Medulla oblongata (tissue), 1 donor: ENCODE results near the gene SMIM29.
"Not testable (repeated sequence)": the region's sequence is repeated elsewhere in the genome, so short reads cannot be mapped to it uniquely, and the experiment has no call there.

Source experiments
- DNase-seq: peaks from one replicate; pipeline ENCODE4 v3.0.0-alpha.2; 2015; ENCODE audit errors: extremely low spot score

Gene SMIM29

GRCh38 chr6:34248727-34249468 is at the start of gene SMIM29:
TSS of gene SMIM29 (minus strand) at chr6:34249006. CDS start at chr6:34247791, 1,215 bp downstream.
- DNase-seq: peak; percentile 98

DNA sequence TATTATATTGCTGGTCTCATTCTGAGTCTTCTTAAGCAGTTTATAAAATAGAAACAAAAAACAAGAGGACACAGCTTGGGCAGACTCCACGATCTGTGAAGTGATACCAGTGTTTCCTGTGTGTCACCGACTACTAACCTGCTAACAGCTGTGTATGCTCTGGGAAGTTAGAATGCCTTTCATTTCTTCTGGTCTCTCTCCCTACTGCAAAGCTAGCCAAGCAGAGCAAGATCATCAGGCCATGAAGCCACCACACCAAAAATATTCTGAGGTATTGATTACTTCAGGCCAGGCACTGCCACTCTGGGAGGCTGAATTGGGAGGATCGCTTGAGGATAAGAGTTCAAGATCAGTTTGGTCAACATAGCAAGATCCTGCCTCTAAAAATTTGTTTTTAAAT is 46.9 kb upstream of the SMIM29 start:
- DNase-seq: no peak

DNA sequence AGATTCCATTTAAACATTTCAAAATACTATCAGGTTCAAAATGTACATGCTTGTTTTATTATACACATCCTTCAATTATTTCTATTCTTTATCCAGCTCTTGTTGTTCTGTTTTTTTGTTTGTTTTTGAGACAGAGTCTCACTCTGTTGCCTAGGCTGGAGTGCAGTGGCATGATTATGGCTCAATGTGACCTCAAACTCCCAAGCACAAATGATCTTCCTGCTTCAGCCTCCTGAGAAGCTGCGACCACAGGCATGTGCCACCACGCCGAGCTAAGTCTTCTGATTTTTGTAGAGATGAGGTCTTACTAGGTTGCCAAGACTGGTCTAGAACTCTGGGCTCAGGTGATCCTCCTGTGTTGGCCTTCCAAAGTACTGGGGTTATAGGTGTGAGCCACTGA is 44.1 kb upstream of the SMIM29 start:
- DNase-seq: no peak

- no peak for DNase-seq
Measured at GRCh38 chr6:34289137-34289536, 40.3 kb upstream of the SMIM29 start.

DNA sequence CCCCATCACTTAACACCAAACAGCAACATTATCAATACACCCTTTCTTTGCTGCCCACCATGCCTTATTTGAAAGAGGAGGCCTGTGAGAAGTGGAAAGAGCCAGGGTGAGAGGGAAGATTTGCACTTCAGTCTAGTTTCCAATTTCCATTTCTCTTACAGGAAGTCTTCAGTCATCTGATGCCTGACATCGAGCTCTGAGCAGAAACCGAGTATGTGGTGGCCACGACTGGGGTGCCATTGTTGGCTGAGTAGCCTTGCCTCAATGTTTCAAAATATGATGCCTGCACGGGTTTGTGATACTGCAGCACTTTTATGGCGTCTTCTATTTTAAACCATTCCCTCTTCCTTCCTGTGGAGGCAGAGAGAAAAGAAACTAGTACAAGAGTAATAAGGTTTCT is 39.8 kb upstream of the SMIM29 start:
- DNase-seq: no peak

DNA sequence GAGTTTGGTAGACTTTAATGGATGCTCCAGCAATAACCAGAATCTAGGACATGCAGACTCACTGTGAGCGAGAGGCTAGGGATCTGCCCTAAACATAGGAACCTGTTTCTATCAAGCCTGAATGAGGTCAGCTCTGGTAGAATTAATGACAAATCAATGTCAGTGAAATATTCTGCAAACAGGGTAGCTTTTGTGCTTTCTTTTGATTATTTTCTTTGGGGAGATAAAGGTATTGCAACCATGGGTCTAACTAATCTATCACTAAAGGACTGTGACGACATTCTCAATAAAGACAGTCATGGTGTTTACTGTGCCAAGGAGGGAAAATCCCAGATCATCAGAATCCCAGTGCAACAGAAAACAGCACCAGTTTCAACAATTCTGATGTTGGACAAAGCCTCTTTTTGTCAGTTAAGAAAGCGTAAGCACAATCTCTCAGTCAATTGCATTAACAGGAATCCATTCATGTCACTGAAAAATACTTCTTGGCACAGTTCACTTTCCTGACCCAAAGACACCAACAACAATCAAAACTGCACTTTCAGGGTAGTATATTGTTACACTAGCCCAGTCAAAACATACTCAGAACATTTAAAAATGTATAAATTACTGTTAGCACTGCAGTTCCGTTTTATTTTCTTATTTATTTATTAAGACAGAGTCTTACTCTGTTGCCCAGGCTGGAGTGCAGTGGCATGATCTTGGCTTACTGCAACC is 36.8 kb upstream of the SMIM29 start:
- peak; percentile 80 for DNase-seq

DNA sequence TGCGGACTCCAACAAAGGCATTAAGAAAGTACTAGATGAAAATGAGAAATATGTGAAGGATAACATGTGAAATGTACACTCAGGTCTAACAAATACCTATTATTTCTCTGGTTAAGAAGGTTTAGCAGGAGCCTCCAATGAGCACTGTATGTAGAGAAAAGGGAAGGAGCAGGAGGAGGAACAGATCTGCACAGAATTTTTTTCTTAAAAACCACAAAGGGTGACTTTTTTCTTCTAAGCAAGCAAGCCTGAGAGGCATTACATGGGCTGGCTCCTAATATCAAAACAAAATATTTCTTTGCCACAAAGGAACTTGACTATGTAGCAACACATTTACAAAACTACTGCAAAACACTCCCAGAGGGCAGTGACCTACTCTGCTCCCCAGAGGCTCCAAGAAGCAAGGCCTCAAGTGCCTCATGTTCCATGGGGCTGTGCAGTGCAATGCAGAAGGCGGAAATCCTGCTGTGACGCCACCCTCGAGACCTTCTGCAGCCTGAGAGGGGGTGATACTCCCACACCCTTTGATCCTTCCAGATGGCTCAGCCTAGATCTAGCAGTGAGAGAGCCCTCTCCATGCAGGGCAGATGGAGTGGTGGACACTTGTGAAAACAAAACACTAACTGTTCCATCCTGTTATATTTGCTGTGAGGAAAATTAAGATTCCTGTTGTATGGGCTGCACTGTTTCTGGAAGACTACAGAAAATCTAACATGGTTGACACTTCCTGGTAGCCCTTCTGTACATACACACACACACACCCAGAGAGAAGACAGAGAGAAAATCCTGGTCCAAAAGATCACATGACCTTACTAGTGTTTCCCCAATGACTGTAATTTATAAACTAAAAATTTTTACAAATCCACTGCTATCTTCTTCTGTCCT is 36.0 kb upstream of the SMIM29 start:
- DNase-seq: peak; percentile 70

- DNase-seq: no peak
Measured at GRCh38 chr6:34281702-34282334, 33.0 kb upstream of the SMIM29 start.

GRCh38 chr6:34280216-34280615 is 31.4 kb upstream of the SMIM29 start:
- DNase-seq: no peak

DNA sequence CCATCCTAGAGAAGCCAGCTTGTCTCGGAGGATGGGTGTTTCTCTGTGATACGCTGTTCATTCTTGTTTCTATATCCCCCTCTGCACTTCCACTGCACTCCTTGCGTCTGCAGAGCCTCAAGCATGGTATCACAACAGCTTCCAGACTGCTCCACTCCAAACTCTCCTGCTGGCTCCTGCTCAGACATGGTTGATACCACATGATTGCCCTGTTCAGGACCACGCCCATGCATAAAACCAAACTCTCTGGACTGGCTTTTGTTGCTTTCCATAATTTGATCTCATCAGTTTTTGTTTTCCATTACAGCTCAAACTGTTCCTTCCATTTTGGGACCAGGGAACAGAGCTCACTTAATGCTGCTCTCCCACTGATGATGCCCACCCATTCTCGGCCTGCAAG is 30.0 kb upstream of the SMIM29 start:
- no peak for DNase-seq

DNA sequence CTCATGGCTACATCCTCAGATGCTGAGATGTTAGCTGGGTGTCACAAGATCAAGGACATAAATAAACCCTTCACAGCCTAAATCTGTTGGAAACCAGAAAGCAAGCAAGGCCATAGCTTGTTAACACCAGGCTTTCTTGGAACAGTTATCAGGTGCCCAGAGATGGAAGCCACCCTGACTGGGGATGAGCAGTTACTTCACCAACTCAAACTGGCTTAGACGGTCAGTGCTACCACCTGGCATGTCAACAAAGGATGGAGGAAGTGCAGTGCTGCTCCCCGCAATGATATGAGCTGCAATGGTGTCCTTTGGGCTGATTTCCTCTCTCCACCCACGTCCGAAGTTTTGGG is 28.9 kb upstream of the SMIM29 start:
- no peak for DNase-seq

DNA sequence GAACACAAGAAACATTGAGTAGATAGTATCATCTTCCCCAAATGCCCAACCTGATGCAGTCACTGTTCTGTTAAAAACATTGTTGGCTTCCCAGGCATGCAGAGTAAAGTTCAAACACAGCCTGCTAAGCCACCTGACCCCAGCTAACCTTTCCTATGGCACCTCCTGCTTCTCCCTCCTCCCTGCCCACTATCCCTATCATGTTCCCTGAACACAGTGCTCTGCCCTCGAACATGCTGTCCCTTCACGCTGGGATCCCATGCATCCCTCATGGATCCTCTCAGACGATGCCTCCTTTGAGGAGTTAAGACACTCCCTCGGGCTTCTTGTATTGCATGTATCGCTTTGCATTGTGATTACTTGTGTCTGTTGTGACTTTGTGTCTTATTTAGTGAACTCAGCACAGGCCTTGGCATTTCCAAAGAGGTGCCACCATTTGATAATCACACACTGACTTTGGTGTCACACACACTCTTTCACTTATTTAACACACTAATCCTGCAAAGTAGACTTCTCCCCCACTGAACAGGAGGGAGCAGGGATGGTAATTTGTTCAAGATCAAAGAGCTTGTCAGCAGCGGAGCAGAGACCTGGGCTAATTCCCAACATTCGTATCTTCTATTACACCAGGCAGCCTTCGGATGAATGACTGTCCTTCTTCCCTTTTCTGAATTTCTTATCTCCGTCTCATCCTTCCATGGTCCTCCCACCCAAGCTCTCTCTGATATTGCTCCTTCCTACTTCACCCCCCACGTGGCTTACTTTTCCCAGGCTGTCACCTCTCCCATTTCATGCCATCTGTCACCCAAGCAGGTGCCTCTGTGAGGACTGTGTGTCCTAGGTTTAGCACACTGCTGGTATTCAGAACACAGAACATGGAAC is 28.3 kb upstream of the SMIM29 start:
- DNase-seq: no peak

- DNase-seq: no peak
Measured at GRCh38 chr6:34276191-34276590, 27.4 kb upstream of the SMIM29 start.

- no peak for DNase-seq
Measured at GRCh38 chr6:34275128-34275804, 26.5 kb upstream of the SMIM29 start.

- no peak for DNase-seq
Measured at GRCh38 chr6:34274129-34274528, 25.3 kb upstream of the SMIM29 start.

GRCh38 chr6:34273242-34273805 is 24.5 kb upstream of the SMIM29 start:
- no peak for DNase-seq

DNA sequence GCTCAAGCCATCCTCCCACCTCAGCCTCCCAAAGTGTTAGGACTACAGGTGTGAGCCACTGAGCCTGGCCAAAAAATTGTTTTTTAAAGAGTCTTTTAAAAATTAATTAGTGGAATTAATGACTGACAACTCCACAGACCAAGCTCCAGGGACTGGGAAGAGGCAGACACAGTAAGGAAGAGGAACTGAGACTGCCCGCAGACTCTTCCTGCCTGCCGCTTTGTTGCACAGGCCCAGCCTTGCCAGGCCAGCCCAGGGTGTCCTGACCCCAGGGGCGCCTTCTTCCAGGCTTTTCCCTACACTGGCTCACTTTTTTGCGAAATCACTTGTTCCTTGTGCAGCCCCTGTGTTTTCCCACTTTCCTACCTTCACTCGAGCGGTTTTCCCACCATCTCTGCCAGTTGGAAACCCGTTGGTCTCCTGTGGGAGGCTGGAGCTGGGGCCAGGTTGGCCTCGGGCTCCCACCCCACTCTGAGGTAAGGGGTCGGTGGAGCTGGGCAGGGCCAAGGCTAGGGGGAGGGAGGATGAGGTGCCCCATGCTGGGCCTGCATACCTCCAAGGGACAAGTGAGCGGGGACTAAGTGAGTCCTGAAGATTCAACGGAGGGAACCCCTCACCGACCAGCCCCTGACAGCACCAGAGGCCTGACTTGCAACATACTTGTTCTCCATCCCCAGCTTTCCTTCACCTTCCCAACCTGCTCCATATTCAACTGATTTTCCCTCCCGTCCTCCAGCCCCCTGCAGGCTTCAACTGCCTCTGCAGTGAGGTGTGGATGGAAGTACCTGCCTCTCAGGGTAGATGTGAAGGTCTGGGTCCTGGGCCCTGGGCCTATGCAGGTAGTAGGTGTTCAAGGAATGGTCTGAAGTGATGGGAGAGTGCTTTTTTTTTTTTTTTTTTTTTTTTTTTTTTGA is 23.5 kb upstream of the SMIM29 start:
- DNase-seq: peak; percentile 33

GRCh38 chr6:34269658-34270341 is 21.0 kb upstream of the SMIM29 start:
- not testable (repeated sequence) for DNase-seq
